Measurements from ENCODE around the gene RYR2. TPM values are rescaled to one million over a fixed set of nuclear protein-coding genes. Genes with fewer than 3 reads are reported as not detected.

The RYR2 gene
- total RNA-seq, 3 donors from 2014 or later: 0.16 to 0.59 (median 0.33) TPM

GRCh38 chr1:237197470-237198425, 155.8 kb downstream of the RYR2 start:
- Histone ChIP-seq H3K27ac (no peak overlapping the region), H3K4me1 (no peaks in the 10 kb centered on the region), H3K27me3 (no peaks in the 10 kb centered on the region), H3K36me3 (no peaks in the 10 kb centered on the region), H3K4me3 (no peak overlapping the region), H3K9me3 (no peaks in the 10 kb centered on the region)
- intact Hi-C loops (cut with DNase I; ENCODE audit: low total_unique reads): no loop called here
- TF ChIP-seq CTCF (IDR thresholded peaks at IDR 0.05) (no peak), POLR2A (IDR thresholded peaks at IDR 0.05) (no peak), POLR2AphosphoS5 (IDR thresholded peaks at IDR 0.05) (no peak)
- DNase-seq (ENCODE audit: low spot score in 2 of 2): no peak

- TF ChIP-seq POLR2AphosphoS5 (IDR thresholded peaks at IDR 0.05): no peak
- no peak for TF ChIP-seq POLR2A (IDR thresholded peaks at IDR 0.05)
- no peak for TF ChIP-seq CTCF (IDR thresholded peaks at IDR 0.05)
- Histone ChIP-seq H3K27ac (no peak overlapping the region), H3K9me3 (no peaks in the 10 kb centered on the region), H3K4me3 (no peak overlapping the region), H3K27me3 (no peaks in the 10 kb centered on the region), H3K4me1 (no peaks in the 10 kb centered on the region), H3K36me3 (no peaks in the 10 kb centered on the region)
- no peak for DNase-seq (ENCODE audit: low spot score in 2 of 2)
- intact Hi-C loops (cut with DNase I; ENCODE audit: low total_unique reads): no loop called here
Observed at GRCh38 chr1:237199026-237199425, 157.0 kb downstream of the RYR2 start.

- no peaks in the 10 kb centered on the region for H3K27me3 ChIP-seq
- no peaks in the 10 kb centered on the region for H3K4me1 ChIP-seq
- intact Hi-C loops (cut with DNase I; ENCODE audit: low total_unique reads): no loop called here
- no peak for TF ChIP-seq POLR2A (IDR thresholded peaks at IDR 0.05)
- TF ChIP-seq CTCF (IDR thresholded peaks at IDR 0.05): no peak
- no peak overlapping the region for H3K4me3 ChIP-seq
- H3K36me3 ChIP-seq: no peaks in the 10 kb centered on the region
- no peak for DNase-seq (ENCODE audit: low spot score in 2 of 2)
- no peak overlapping the region for H3K27ac ChIP-seq
- no peaks in the 10 kb centered on the region for H3K9me3 ChIP-seq
Observed at GRCh38 chr1:237201155-237201554, 159.2 kb downstream of the RYR2 start.

GRCh38 chr1:237204841-237205240, 162.9 kb downstream of the RYR2 start:
- H3K4me1 ChIP-seq: no peaks in the 10 kb centered on the region
- no peaks in the 10 kb centered on the region for H3K9me3 ChIP-seq
- no peak for DNase-seq (ENCODE audit: low spot score in 2 of 2)
- no peaks in the 10 kb centered on the region for H3K36me3 ChIP-seq
- H3K4me3 ChIP-seq: no peak overlapping the region
- H3K27ac ChIP-seq: no peak overlapping the region
- TF ChIP-seq POLR2AphosphoS5 (IDR thresholded peaks at IDR 0.05): no peak
- no peak for TF ChIP-seq POLR2A (IDR thresholded peaks at IDR 0.05)
- TF ChIP-seq CTCF (IDR thresholded peaks at IDR 0.05): no peak
- H3K27me3 ChIP-seq: no peaks in the 10 kb centered on the region
- intact Hi-C loops (cut with DNase I; ENCODE audit: low total_unique reads): no loop called here

- no peak overlapping the region for H3K27ac ChIP-seq
- no peaks in the 10 kb centered on the region for H3K27me3 ChIP-seq
- no peaks in the 10 kb centered on the region for H3K4me1 ChIP-seq
- no peak for DNase-seq (ENCODE audit: low spot score in 2 of 2)
- no peak overlapping the region for H3K4me3 ChIP-seq
- no peaks in the 10 kb centered on the region for H3K36me3 ChIP-seq
- no peaks in the 10 kb centered on the region for H3K9me3 ChIP-seq
- TF ChIP-seq POLR2AphosphoS5 (IDR thresholded peaks at IDR 0.05): no peak
- intact Hi-C loops (cut with DNase I; ENCODE audit: low total_unique reads): no loop called here
Observed at GRCh38 chr1:237205400-237206064, 163.5 kb downstream of the RYR2 start.

Measured in breast epithelium (tissue), 4 donors.